KMS-11 (cell line): ENCODE data around the gene FUNDC2.

Experiments used
- H2AFZ ChIP-seq: fragments of 200-600 bp; sonication (generic); 2 replicates; pipeline ENCODE4 v1.6.1; 2016; ENCODE audit warnings: antibody characterized with exemption, mixed run types, low read depth
- H3K27ac ChIP-seq: fragments of 200-600 bp; sonication (generic); 2 replicates; pipeline ENCODE4 v1.6.1; 2016; ENCODE audit warnings: mild to moderate bottlenecking, mixed run types
- H3K27me3 ChIP-seq: fragments of 200-600 bp; sonication (generic); 2 replicates; pipeline ENCODE4 v1.6.1; 2017; ENCODE audit warnings: mild to moderate bottlenecking, low read depth, mixed run types, moderate library complexity; ENCODE audit not compliant: insufficient read depth
- H3K36me3 ChIP-seq: fragments of 200-600 bp; sonication (generic); 2 replicates; pipeline ENCODE4 v1.6.1; 2017; ENCODE audit warnings: mild to moderate bottlenecking, mixed run types; ENCODE audit not compliant: insufficient read depth
- H3K4me1 ChIP-seq: fragments of 200-600 bp; sonication (generic); 2 replicates; pipeline ENCODE4 v1.6.1; 2016; ENCODE audit warnings: mild to moderate bottlenecking, low read depth, mixed run types; ENCODE audit not compliant: poor library complexity, severe bottlenecking
- H3K4me2 ChIP-seq: fragments of 200-600 bp; sonication (generic); 2 replicates; pipeline ENCODE4 v1.7.0; 2016; ENCODE audit warnings: mild to moderate bottlenecking, mixed run types
- H3K4me3 ChIP-seq: fragments of 200-600 bp; sonication (generic); IDR thresholded peaks from 2 replicates; pipeline ENCODE4 v1.6.1; 2017; ENCODE audit warnings: low read depth, low read length, mixed read lengths; ENCODE audit not compliant: insufficient read depth
- H3K79me2 ChIP-seq: fragments of 200-600 bp; sonication (generic); 2 replicates; pipeline ENCODE4 v1.6.1; 2016; ENCODE audit warnings: low read depth, mixed run types; ENCODE audit not compliant: insufficient read depth
- H3K9ac ChIP-seq: fragments of 200-600 bp; sonication (generic); 2 replicates; pipeline ENCODE4 v1.6.1; 2016; ENCODE audit warnings: mild to moderate bottlenecking, mixed run types
- H4K20me1 ChIP-seq: fragments of 200-600 bp; sonication (generic); 2 replicates; pipeline ENCODE4 v1.6.1; 2016; ENCODE audit warnings: mild to moderate bottlenecking, mixed run types; ENCODE audit not compliant: insufficient read depth
- TF ChIP-seq, protein P1 (sequence below): fragments of 200-600 bp; sonication (generic); conservative IDR thresholded peaks from 2 replicates; pipeline ENCODE4 v1.6.1; 2017; ENCODE audit warnings: low read depth, mild to moderate bottlenecking, antibody characterized with exemption, low read length, moderate library complexity, mixed read lengths

FUNDC2 gene

DNA sequence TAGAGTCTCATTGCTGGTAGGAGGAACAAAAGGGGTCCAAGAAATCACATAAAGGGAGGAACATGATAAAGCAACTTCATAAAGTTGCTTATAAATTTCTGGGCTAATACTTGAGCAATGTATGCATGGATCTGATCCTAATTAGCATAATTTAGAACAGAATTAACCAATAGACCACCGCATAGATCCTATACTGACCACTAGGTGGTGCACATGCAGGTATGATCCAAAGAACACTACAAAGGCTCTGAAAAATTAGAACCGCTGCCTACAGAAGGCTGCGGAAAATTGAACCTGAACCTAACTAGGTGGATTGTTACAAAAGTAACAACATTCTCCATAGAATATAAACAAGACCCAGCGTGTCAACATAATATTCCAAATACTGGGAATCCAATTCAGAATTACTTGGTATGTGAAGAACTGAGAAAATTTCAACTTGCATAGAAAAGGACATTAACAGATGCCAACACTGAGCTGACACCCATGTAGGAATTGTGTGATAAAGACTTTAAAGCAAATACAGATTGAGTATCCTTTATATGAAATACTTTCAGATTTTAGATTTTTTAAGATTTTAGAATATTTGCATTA is 67.9 kb downstream of the FUNDC2 start:
- Histone ChIP-seq H3K36me3 (0 out of 2 replicates have a peak, but pooled peaks cover 3% of the 10 kb centered on the region), H3K4me3 (no peak overlapping the region), H4K20me1 (no peaks in the 10 kb centered on the region), H3K4me2 (no peak overlapping the region), H2AFZ (no peak overlapping the region), H3K4me1 (no peaks in the 10 kb centered on the region), H3K27ac (no peak overlapping the region), H3K79me2 (no peaks in the 10 kb centered on the region), H3K27me3 (no peaks in the 10 kb centered on the region), H3K9ac (no peak overlapping the region)
- TF ChIP-seq, protein P1, sequence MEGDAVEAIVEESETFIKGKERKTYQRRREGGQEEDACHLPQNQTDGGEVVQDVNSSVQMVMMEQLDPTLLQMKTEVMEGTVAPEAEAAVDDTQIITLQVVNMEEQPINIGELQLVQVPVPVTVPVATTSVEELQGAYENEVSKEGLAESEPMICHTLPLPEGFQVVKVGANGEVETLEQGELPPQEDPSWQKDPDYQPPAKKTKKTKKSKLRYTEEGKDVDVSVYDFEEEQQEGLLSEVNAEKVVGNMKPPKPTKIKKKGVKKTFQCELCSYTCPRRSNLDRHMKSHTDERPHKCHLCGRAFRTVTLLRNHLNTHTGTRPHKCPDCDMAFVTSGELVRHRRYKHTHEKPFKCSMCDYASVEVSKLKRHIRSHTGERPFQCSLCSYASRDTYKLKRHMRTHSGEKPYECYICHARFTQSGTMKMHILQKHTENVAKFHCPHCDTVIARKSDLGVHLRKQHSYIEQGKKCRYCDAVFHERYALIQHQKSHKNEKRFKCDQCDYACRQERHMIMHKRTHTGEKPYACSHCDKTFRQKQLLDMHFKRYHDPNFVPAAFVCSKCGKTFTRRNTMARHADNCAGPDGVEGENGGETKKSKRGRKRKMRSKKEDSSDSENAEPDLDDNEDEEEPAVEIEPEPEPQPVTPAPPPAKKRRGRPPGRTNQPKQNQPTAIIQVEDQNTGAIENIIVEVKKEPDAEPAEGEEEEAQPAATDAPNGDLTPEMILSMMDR, result peak; percentile 77

DNA sequence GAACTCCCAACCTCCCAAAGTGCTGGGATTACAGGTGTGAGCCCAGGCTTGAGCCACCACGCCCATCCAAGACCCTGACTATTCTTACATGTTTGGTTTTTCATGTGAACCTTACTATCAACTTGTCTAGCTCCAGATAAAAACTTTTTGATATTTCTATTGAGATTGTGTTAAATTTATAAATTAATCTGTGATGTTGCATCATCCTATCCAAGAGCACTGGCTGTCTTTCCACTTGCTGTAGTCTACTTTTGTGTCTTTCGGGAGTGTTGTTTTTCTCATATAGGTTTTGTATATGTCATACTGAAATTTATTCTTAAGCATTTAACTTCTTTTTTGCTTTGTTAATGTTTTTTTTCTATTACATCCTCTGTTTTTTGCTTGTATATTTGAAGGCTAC is 79.3 kb downstream of the FUNDC2 start:
- no peaks in the 10 kb centered on the region for H3K4me1 ChIP-seq
- H3K27me3 ChIP-seq, result no peaks in the 10 kb centered on the region
- TF ChIP-seq, protein P1, result no peak

DNA sequence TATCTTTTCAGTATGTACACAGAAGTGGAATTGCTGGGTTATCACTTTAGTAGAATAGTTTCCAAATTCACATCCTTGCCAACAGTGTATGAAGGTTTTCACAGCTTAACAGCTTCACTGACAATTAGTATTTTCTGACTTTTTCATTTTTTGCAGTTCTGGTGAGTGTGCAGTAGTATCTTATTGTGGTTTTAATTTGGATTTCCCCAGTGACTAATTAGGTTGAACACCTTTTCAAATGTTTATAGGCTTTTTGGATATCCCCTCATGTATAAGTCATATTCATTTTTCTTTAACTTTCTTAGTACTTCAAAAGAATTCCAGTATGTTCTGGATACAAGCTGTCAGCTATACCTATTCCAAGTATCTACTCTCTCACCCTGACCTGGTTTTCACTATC is 81.8 kb downstream of the FUNDC2 start:
- TF ChIP-seq, protein P1, result no peak
- Histone ChIP-seq H3K4me3 (no peak overlapping the region), H3K4me1 (peaks cover 3% of the 10 kb centered on the region), H3K36me3 (no peaks in the 10 kb centered on the region), H3K27ac (no peak overlapping the region), H4K20me1 (no peaks in the 10 kb centered on the region), H3K4me2 (no peak overlapping the region), H2AFZ (no peak overlapping the region), H3K27me3 (no peaks in the 10 kb centered on the region), H3K9ac (no peak overlapping the region), H3K79me2 (no peaks in the 10 kb centered on the region)

More for the DNA sequence above, 79.3 kb downstream of the FUNDC2 start:
- Histone ChIP-seq H3K79me2 (no peaks in the 10 kb centered on the region), H4K20me1 (no peaks in the 10 kb centered on the region), H3K36me3 (no peaks in the 10 kb centered on the region), H3K4me3 (no peak overlapping the region), H3K27ac (no peak overlapping the region), H2AFZ (no peak overlapping the region), H3K9ac (no peak overlapping the region), H3K4me2 (no peak overlapping the region)
